ENCODE measurements around the gene KISS1. TPM values are rescaled to one million over a fixed set of nuclear protein-coding genes. Genes with fewer than 3 reads are reported as not detected.

The KISS1 gene
- total and polyA plus RNA-seq, 8 donors: 0.69 to 5.2 (median 4.0) TPM; not detected in 4

GRCh38 chr1:204222764-204223055 lies 26.4 kb upstream of the KISS1 start:
- WGBS, 2 donors: 80 to 93% methylated on average over 3 of the region's 3 CpGs
- H3K4me1 ChIP-seq: no peaks in the 10 kb centered on the region
- no peak overlapping the region for H3K27ac ChIP-seq
- no peaks in the 10 kb centered on the region for H3K9me3 ChIP-seq
- H3K4me3 ChIP-seq: no peak overlapping the region
- no peak for DNase-seq
- intact Hi-C loops (cut with DNase I): no loop called here
- no peak for FAIRE-seq
- TF ChIP-seq CTCF (IDR thresholded peaks at IDR 0.05): no peak
- peaks cover 0 to 13% (median 0%) of the 10 kb centered on the region in 3 donors for H3K36me3 ChIP-seq
- no peak for ATAC-seq
- no peaks in the 10 kb centered on the region for H3K27me3 ChIP-seq

DNA sequence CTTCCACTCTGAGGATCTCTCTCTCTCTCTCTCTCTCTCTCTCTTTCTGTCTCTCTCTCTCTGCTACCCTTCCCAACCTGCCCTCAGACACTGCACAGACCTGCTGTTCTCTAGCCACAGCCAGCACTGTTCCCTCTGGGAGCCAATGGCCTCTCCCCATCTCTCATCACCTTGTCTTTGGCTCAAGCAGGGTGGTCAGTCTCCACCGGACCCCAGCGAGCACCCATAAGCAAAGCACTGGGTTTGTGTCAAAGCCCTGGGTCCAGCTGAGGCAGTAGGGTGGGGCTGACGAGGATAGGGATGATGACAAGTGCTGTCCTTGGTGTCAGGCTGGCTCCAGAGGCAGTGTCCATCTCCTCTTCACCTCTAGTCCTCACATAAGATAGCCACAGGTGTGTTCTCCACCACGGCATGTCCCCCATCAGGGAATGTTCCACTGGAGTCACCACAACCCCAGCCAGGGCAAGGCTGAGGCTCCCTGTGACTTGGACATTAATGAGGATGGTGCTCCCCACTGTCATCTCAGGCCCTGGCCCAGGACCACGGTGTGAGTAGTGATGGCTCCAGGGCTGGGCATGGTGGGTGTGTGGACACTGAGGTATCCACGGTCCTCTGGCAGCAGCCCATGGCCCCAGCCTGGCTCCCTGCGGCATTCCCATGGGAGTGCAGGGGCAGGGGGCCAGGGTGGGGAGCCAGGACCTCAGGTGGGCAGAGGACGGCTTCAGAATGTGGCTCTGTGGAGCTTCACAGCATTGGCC lies 25.9 kb upstream of the KISS1 start:
- Histone ChIP-seq H3K4me1 (no peaks in the 10 kb centered on the region), H3K36me3 (peaks cover 0 to 13% (median 0%) of the 10 kb centered on the region in 3 donors), H3K9me3 (no peaks in the 10 kb centered on the region), H3K27me3 (no peaks in the 10 kb centered on the region), H3K4me3 (no peak overlapping the region), H3K27ac (no peak overlapping the region)
- 89 to 93% methylated on average over 8 of the region's 8 CpGs for WGBS, 2 donors
- no peak for TF ChIP-seq CTCF (IDR thresholded peaks at IDR 0.05)
- ATAC-seq (no peak), DNase-seq (no peak), FAIRE-seq (no peak)
- intact Hi-C loops (cut with DNase I): no loop called here

DNA sequence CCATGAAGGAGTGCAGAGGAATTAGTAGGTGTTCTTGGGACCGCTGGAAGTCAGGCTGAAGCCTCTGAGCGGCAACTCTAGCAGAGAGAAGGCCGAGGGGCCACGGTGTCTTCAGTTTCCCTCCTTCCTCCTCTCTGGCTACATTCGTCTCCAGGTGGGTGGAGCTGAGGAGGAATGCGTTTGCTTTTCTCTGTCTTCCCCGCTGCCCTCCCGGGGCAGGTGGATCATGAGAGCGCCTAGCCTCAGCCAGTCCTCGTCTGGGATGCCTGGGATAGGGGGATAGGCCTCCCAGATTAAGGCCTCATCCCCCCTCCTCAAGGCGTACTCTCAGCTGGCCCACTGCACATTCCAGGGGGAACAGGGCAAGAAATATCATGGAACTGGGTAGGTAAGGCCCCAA lies 25.0 kb upstream of the KISS1 start:
- ATAC-seq (no peak), DNase-seq (no peak), FAIRE-seq (no peak)
- intact Hi-C loops (cut with DNase I): no loop called here
- no peak overlapping the region for H3K4me3 ChIP-seq
- no peaks in the 10 kb centered on the region for H3K9me3 ChIP-seq
- TF ChIP-seq CTCF (IDR thresholded peaks at IDR 0.05): no peak
- WGBS, 2 donors: 85 to 90% methylated on average over 11 of the region's 11 CpGs
- peaks cover 0 to 13% (median 0%) of the 10 kb centered on the region in 3 donors for H3K36me3 ChIP-seq
- no peak overlapping the region for H3K27ac ChIP-seq
- no peaks in the 10 kb centered on the region for H3K27me3 ChIP-seq
- no peaks in the 10 kb centered on the region for H3K4me1 ChIP-seq

GRCh38 chr1:204219971-204220616 lies 23.8 kb upstream of the KISS1 start:
- no peak for TF ChIP-seq CTCF (IDR thresholded peaks at IDR 0.05)
- Histone ChIP-seq H3K27me3 (no peaks in the 10 kb centered on the region), H3K9me3 (no peaks in the 10 kb centered on the region), H3K27ac (no peak overlapping the region), H3K4me3 (no peak overlapping the region), H3K4me1 (no peaks in the 10 kb centered on the region), H3K36me3 (peaks cover 0 to 13% (median 0%) of the 10 kb centered on the region in 3 donors)
- no peak for FAIRE-seq
- no peak for ATAC-seq
- intact Hi-C loops (cut with DNase I): no loop called here
- no peak for DNase-seq
- WGBS, 2 donors: 92 to 94% methylated on average over 10 of the region's 10 CpGs

DNA sequence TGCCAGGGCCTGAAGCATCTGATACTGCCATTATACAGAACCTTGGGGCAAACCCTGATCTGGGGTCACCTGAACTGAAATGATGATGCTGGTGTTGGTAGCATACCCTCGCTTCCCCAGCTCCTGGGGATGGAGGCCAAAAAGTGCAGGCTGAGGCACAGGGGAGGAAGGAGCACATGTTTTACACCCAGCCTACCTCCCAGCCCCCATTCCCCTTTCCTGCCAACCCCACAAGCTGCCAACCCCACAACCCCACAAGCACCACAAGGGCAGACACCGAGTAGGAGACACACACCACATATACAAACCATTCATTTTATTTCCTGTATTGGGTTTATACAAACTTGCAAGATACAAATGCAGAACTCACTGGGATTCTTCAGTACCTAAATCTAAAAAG lies 22.3 kb upstream of the KISS1 start:
- FAIRE-seq: no peak
- 53 to 60% methylated on average over 2 of the region's 2 CpGs for WGBS, 2 donors
- intact Hi-C loops (cut with DNase I): no loop called here
- no peak for DNase-seq
- Histone ChIP-seq H3K27ac (no peak overlapping the region), H3K4me1 (no peaks in the 10 kb centered on the region), H3K9me3 (no peaks in the 10 kb centered on the region), H3K4me3 (no peak overlapping the region), H3K27me3 (no peaks in the 10 kb centered on the region), H3K36me3 (peaks cover 0 to 13% (median 0%) of the 10 kb centered on the region in 3 donors)
- TF ChIP-seq CTCF (IDR thresholded peaks at IDR 0.05): no peak
- ATAC-seq: no peak

Data from pancreas (tissue), 10 donors.